Activated T-helper 1 cell treated with Interleukin-2 at 50 U/mL for 16 hours (primary cell): Measurements from ENCODE around the gene ALPK3.

Source experiments
- DNase-seq: peaks from one replicate; pipeline ENCODE4 v3.0.0-alpha.2; 2020; ENCODE audit warnings: low read depth

Gene ALPK3

GRCh38 chr15:84799511-84800187, 17.5 kb upstream of the ALPK3 start:
- no peak for DNase-seq

- DNase-seq, result no peak
Measured at GRCh38 chr15:84800365-84800806, 16.8 kb upstream of the ALPK3 start.

- DNase-seq, result no peak
Measured at GRCh38 chr15:84804005-84804900, 12.9 kb upstream of the ALPK3 start.

GRCh38 chr15:84805221-84805620, 11.9 kb upstream of the ALPK3 start:
- no peak for DNase-seq

DNA sequence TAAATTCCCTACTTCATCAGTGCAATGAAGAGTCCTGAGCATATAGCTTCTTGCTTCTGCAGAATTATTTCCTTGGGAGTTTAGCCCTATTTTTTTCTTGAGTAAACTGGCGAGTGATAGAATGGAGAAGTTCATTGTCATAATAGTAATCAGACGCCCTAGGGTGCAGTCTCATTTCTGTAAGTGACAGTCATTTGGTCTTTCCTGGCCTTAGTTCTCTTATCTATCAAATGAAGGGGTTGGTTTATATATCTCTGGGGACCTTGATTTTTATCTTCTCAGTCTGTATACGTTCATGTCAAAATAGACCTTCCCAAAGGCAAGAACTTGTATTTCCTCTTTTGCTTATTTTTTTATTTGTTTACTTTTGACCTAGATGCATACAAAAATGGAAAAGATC, 9.9 kb upstream of the ALPK3 start:
- DNase-seq, result no peak

GRCh38 chr15:84810073-84810840, 6.9 kb upstream of the ALPK3 start:
- no peak for DNase-seq

DNA sequence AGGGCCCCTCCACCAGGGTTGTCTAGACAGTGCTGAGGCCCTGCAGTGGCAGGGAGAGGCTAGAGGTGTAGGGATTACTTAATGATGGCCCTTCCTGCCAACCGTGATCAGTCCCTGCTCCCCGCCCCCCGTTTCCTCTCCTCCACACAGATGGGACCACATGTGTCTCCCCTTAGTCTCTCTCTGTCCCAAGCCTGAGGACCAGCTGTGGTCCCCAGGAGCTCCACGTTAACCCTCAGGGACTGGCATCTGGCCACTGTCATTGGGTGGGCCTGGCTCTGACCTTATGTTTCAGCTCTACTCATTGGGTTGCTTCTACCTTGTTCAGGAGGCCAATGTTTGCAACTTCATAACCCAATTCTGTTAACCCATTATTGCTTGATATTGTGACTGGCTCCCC, 6.0 kb upstream of the ALPK3 start:
- DNase-seq, result no peak

- DNase-seq, result no peak
Measured at GRCh38 chr15:84811828-84812227, 5.3 kb upstream of the ALPK3 start.

DNA sequence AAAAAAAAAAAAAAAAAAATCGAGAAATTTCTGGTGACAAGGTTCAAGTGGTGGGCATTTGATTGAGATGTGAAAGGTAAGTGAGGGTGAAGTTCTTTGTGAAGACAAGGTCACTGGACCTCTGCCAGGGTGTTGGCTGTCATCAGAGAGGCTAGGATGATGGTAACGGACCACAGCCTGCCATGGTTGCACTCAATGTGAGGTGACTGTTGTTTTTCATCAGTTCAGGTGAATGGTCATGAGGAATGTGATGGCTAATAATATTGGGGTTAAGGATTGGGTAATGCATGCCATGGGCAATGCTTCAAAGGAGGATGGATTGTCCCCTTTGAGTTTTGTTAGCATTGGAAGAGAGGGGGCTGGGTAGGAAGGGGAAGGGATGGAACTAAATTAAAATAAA, 4.3 kb upstream of the ALPK3 start:
- no peak for DNase-seq

- no peak for DNase-seq
Measured at GRCh38 chr15:84813435-84813834, 3.7 kb upstream of the ALPK3 start.

GRCh38 chr15:84813931-84814330, 3.2 kb upstream of the ALPK3 start:
- DNase-seq, result no peak

- no peak for DNase-seq
Measured at GRCh38 chr15:84814916-84815315, 2.2 kb upstream of the ALPK3 start.

DNA sequence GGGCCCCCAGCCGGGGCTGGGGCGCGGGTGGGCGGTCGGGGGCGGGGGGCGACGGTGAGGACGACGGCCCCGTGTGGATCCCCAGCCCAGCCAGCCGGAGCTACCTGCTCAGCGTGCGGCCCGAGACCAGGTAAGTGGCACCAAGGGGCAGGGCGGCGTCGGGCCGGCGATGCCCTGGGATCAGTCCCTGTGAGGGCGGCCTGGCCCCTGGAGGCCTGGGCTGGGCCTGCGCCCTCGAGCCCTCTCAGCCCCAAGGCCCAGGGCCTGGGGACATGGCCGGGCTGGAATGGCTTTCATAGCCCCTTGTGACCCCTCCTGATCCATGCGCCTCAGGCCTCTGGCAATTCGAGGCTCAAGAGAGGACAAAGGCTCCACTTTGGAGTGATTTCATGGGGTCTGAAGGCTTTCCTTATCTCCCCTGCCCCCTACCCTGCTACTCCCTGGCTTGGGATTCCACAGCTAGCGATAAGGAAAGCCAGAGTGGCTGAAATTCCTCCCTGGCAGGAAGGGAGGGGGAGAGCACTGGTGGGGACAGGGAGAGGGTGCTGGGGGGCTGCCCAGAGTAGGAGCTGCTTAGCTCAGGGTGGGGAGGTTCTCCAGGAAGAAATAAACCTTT, 418 bp downstream of the ALPK3 start:
- no peak for DNase-seq

DNA sequence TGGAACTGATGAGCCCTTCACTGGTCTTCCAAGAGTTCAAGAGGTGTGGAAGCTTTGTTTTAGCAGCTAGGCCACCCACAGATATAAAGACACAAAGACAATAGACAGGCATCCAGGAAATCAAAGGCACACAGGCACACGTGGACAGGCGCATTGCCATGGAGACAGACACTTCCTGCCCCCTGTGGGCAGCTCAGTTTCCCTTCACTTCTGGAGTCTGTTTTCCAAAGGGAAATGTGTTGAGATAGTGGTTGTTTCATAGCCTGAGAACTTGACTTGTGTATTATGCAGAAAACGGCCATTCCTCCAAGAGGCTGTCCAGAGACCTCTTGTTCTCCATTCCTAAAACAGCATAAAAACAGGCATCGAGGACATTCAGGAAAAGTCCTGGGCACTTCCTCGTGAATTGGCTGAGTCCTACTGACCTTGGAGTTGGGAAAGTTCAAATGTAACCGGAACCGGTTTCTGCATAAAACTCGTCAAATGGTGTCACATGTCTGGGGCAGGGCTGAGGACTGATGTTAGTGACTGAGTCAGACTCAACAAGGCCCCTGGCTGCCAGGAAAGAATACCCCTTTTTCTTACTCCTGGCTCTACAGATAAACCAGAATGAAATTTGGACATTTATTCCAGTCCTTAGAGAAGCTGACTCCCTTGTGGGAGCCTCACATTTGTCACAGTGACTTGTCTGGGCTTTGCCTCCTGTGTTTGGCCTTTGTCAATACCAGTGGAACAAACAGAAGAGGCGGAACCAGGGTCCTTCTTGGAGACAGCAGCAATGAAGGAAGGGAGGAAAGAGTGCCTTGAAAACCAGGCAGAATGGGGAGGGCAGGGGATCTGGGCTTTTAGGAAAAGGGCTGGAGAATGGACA, 1.3 kb downstream of the ALPK3 start:
- DNase-seq, result no peak

- DNase-seq, result no peak
Measured at GRCh38 chr15:84819291-84819768, 2.2 kb downstream of the ALPK3 start.

GRCh38 chr15:84819791-84820190, 2.6 kb downstream of the ALPK3 start:
- DNase-seq, result no peak

DNA sequence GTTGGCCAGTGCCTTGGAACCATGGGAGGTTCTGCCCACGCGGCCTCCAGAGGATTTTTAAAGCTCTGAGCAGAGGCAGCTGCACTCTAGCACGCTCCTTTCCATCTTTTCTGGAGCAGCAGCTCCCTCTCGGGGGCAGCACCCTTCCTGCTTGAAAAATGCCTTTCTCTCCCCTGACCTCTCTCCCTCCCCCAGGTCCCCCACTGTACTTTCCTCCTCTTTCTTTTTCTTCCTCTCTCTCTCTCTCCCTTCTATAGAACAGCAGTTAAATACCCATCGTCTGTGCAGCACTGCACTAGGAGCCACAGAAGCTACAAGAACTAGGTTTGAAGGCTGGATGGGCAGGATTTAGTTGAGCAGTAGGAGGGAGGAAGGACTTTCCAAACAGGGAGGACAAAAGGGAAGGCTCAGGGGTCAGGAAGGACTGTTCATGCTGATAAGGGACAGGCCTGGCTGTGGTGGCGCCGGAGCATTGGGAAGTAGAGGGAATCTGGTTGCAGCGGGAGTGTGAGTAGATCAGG, 4.4 kb downstream of the ALPK3 start:
- no peak for DNase-seq

- DNase-seq, result no peak
Measured at GRCh38 chr15:84822653-84823281, 5.6 kb downstream of the ALPK3 start.

GRCh38 chr15:84823282-84823878, 6.2 kb downstream of the ALPK3 start:
- DNase-seq, result no peak
